Thyroid gland (tissue), 4 donors: ENCODE measurements around the gene PLA2G4D.

Source experiments
- CTCF ChIP-seq, 6 experiments: fragments of 200-600 bp in 3 of 6; fragments of 450-650 bp in 3 of 6; sonication (generic) in 3 of 6; IDR thresholded peaks; one replicate each; pipeline ENCODE4 v1.5.1; 2016 to 2019; ENCODE audit warnings: antibody characterized with exemption in 6 of 6, mild to moderate bottlenecking in 2 of 6, inconsistent platforms in 1 of 6, moderate library complexity in 1 of 6
- POLR2A ChIP-seq, 2 donors: fragments of 450-650 bp; IDR thresholded peaks; one replicate each; pipeline ENCODE4 v1.6.1; 2017; ENCODE audit warnings: antibody characterized with exemption in 2 of 2, mild to moderate bottlenecking in 2 of 2, moderate library complexity in 1 of 2

- TF ChIP-seq POLR2A (IDR thresholded peaks at IDR 0.05) (no peak), CTCF (IDR thresholded peaks at IDR 0.05) (no peak)
These were observed 23.9 kb downstream of the PLA2G4D start for GRCh38 chr15:42070279-42070975.
